HepG2 (cell line): Measurements from ENCODE around the gene FAAP100. TPM values are rescaled to one million over a fixed set of nuclear protein-coding genes. Genes with fewer than 3 reads are reported as not detected.

Experiments used
- ATAC-seq: fragments of 200-7000 bp; cut with Tn5 transposase; 3 replicates; pipeline ENCODE4 v1.9.1; 2020; ENCODE audit warnings: mild to moderate bottlenecking, moderate library complexity
- BruUV-seq: library from RNA; stranded (reverse); fragments of 400-500 nt; replicated peaks from 2 replicates; lab custom pipeline; 2021; lab: Mats Ljungman, UMichigan
- CTCF ChIA-PET: fragments of 300-600 bp; formaldehyde crosslinking; extraction: SDS; loops from one replicate; lab custom pipeline; 2021; ENCODE audit warnings: low total read pairs, inconsistent platforms, low intra/inter-chr PET ratio; lab: Yijun Ruan, JAX
- POLR2A ChIA-PET: fragments of 350-600 bp; sonication (Branson Sonifier 250); formaldehyde crosslinking; loops from one replicate; lab custom pipeline; 2020; ENCODE audit warnings: antibody characterized with exemption, inconsistent platforms; lab: Yijun Ruan, JAX
- DNase-seq: peaks from one replicate; pipeline ENCODE4 v3.0.0-alpha.2; 2015; ENCODE audit warnings: low spot score
- FAIRE-seq: peaks from 3 replicates; lab custom pipeline; 2011; peaks lifted over from hg19 to GRCh38; lab: Jason Lieb, UNC
- H2AFZ ChIP-seq: one replicate; pipeline ENCODE4 v1.6.1; 2011; ENCODE audit warnings: low read length, inconsistent platforms
- H3K27ac ChIP-seq: fragments of 300-600 bp; 3 replicates; pipeline ENCODE4 v1.8.0; 2011; ENCODE audit warnings: mixed run types, mild to moderate bottlenecking, mixed read lengths, low read length, inconsistent platforms; ENCODE audit not compliant: insufficient read depth; ENCODE audit errors: extremely low read length
- H3K27me3 ChIP-seq, 2 experiments: fragments of 200-600 bp in 1 of 2; 2 replicates in 1 of 2; 3 replicates in 1 of 2; pipeline versions ENCODE4 v1.6.0 to v1.8.0; 2011; ENCODE audit warnings: low read length in 2 of 2, mild to moderate bottlenecking in 2 of 2, moderate library complexity in 2 of 2, inconsistent platforms in 1 of 2; ENCODE audit not compliant: insufficient read depth in 2 of 2, control insufficient read depth in 1 of 2
- H3K36me3 ChIP-seq, 2 experiments: fragments of 200-600 bp in 1 of 2; replicated peaks in 1 of 2; 2 replicates in 1 of 2; 3 replicates in 1 of 2; pipeline versions ENCODE4 v1.5.1 to v1.8.0; 2011; ENCODE audit warnings: low read length in 2 of 2, inconsistent platforms in 1 of 2; ENCODE audit not compliant: insufficient read depth in 2 of 2, control insufficient read depth in 1 of 2
- H3K4me1 ChIP-seq: 2 replicates; pipeline ENCODE4 v1.5.1; 2012; ENCODE audit warnings: low read length, inconsistent platforms; ENCODE audit not compliant: insufficient read depth
- H3K4me2 ChIP-seq: 2 replicates; pipeline ENCODE4 v1.6.0; 2011; ENCODE audit warnings: low read depth, low read length, inconsistent platforms
- H3K4me3 ChIP-seq, 3 experiments: fragments of 200-600 bp in 1 of 3; sonication (generic), shearing (Covaris generic) in 1 of 3; replicated peaks in 1 of 3; 2 replicates each; pipeline ENCODE4 v1.5.1; 2011 to 2016; ENCODE audit warnings: low read length in 3 of 3, inconsistent platforms in 2 of 3, low read depth in 2 of 3, mild to moderate bottlenecking in 2 of 3, control low read depth in 1 of 3, mixed read lengths in 1 of 3; ENCODE audit not compliant: insufficient read depth in 1 of 3
- H3K79me2 ChIP-seq: one replicate; pipeline ENCODE4 v1.6.1; 2011; ENCODE audit warnings: low read length, inconsistent platforms; ENCODE audit not compliant: insufficient read depth
- H3K9ac ChIP-seq: 2 replicates; pipeline ENCODE4 v1.6.0; 2011; ENCODE audit warnings: mild to moderate bottlenecking, low read depth, low read length, inconsistent platforms; ENCODE audit not compliant: insufficient read depth
- H3K9me3 ChIP-seq: 2 replicates; pipeline ENCODE4 v1.5.1; 2012; ENCODE audit warnings: mild to moderate bottlenecking, low read length
- H4K20me1 ChIP-seq: 2 replicates; pipeline ENCODE4 v1.6.0; 2011; ENCODE audit warnings: inconsistent platforms, mild to moderate bottlenecking, low read length, moderate library complexity; ENCODE audit not compliant: insufficient read depth
- IRF2 ChIP-seq: IDR thresholded peaks from 2 replicates; pipeline ENCODE4 v1.6.1; 2018; ENCODE audit warnings: missing genetic modification reagents, missing compliant biosample characterization
- NFKB2 ChIP-seq: sonication (generic); formaldehyde crosslinking; IDR thresholded peaks from 2 replicates; pipeline ENCODE4 v1.4.0; 2020; ENCODE audit warnings: missing genetic modification reagents, borderline replicate concordance
- ZNF251 ChIP-seq: sonication (generic); formaldehyde crosslinking; IDR thresholded peaks from 2 replicates; pipeline ENCODE4 v1.9.0; 2021; ENCODE audit warnings: mild to moderate bottlenecking, missing genetic modification reagents
- ZNF556 ChIP-seq: sonication (generic); formaldehyde crosslinking; IDR thresholded peaks from 2 replicates; pipeline ENCODE4 v1.4.0; 2020; ENCODE audit warnings: mild to moderate bottlenecking, missing genetic modification reagents, borderline replicate concordance
- ZNF619 ChIP-seq: sonication (generic); formaldehyde crosslinking; IDR thresholded peaks from 2 replicates; pipeline ENCODE4 v1.4.0; 2020; ENCODE audit warnings: mild to moderate bottlenecking, missing genetic modification reagents
- ZNF7 ChIP-seq: IDR thresholded peaks from 2 replicates; pipeline ENCODE4 v1.6.1; 2016; ENCODE audit warnings: missing biosample characterization, missing genetic modification reagents
- ZNF761 ChIP-seq: sonication (generic); formaldehyde crosslinking; conservative IDR thresholded peaks from 2 replicates; pipeline ENCODE4 v1.4.0; 2020; ENCODE audit warnings: mild to moderate bottlenecking, missing genetic modification reagents
- in situ Hi-C: cut with HindIII; loops from 2 replicates; pipeline ENCODE4 v1.10.0; 2017; ENCODE audit warnings: low pct_unique_long_range_greater_than_20kb; ENCODE audit not compliant: extremely low pct_ligation_motif_present
- intact Hi-C: fragments of 100-400 bp; cut with micrococcal nuclease; formaldehyde crosslinking; loops from one replicate; pipeline ENCODE4 v1.10.0; 2022; ENCODE audit not compliant: unreplicated experiment
- polyA plus RNA-seq, 8 experiments: library from polyadenylated mRNA; depleted of rRNA in 3 of 8; stranded (reverse) in 7 of 8; unstranded in 1 of 8; fragments of >200 nt; fragmentation: Illumina TruSeq in 4 of 8; extraction: Trizol in 4 of 8; gene quantifications; 2 replicates each; pipeline versions ENCODE4 v1.2.1 to v1.2.3, GENCODE V29; 2011 to 2016; ENCODE audit warnings: low read depth in 4 of 8, missing spikeins in 1 of 8, mixed read lengths in 1 of 8; ENCODE audit not compliant: insufficient read depth in 1 of 8
- total RNA-seq, 5 experiments: library from RNA; depleted of rRNA; stranded (reverse); fragments of >200 nt; fragmentation: Illumina TruSeq; extraction: Trizol; gene quantifications; 2 replicates each; pipeline ENCODE4 v1.2.3, GENCODE V29; 2016; ENCODE audit warnings: low read depth in 1 of 5
- TF ChIP-seq, protein P1 (sequence below): sonication (generic); formaldehyde crosslinking; conservative IDR thresholded peaks from 2 replicates; pipeline ENCODE4 v1.4.0; 2020; ENCODE audit warnings: missing genetic modification reagents
- TF ChIP-seq, protein P2 (sequence below): sonication (generic); formaldehyde crosslinking; IDR thresholded peaks from 2 replicates; pipeline ENCODE4 v1.9.0; 2021; ENCODE audit warnings: mild to moderate bottlenecking, missing genetic modification reagents
- TF ChIP-seq, protein P3 (sequence below): sonication (generic); formaldehyde crosslinking; IDR thresholded peaks from 2 replicates; pipeline ENCODE4 v1.4.0; 2020; ENCODE audit warnings: mild to moderate bottlenecking, missing genetic modification reagents, borderline replicate concordance
- TF ChIP-seq, protein P4 (sequence below): conservative IDR thresholded peaks from 2 replicates; pipeline ENCODE4 v1.6.1; 2018; ENCODE audit warnings: missing genetic modification reagents

Gene FAAP100
- total and polyA plus RNA-seq, 2 of the 13 experiments (the other 11 are each of a cell fraction or from before 2014, with no cell fraction given): 7.6 to 20.8 TPM

DNA sequence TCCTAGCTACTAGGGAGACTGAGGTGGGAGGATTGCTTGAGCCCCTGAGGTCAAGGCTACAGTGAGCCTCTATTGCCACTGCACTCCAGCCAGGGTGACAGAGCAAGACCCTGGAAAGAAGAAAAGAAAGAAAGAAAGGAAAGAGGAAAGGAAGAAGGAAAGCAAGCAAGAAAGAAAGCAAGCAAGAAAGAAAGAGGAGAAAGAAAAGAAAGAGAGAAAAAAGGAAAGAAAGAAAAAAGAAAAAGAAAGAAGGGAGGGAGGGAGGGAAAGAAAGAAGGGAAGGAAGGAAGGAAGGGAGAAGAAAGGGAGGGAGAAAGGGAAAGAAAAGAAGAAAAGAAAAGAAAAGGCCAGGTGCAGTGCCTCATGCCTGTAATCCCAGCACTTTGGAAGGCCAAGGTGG, 48.5 kb downstream of the FAAP100 start:
- Histone ChIP-seq H3K79me2 (no peaks in the 10 kb centered on the region), H3K4me3 (no peak overlapping the region), H4K20me1 (peaks cover 4% of the 10 kb centered on the region; the same call in 1 of the 2 replicates), H3K27me3 (peaks cover 4 to 21% of the 10 kb centered on the region in 2 experiments), H3K9ac (no peak overlapping the region), H3K4me1 (peaks cover 20% of the 10 kb centered on the region), H3K36me3 (no peaks in the 10 kb centered on the region), H2AFZ (no peak overlapping the region), H3K4me2 (no peak overlapping the region), H3K9me3 (no peaks in the 10 kb centered on the region), H3K27ac (no peak overlapping the region)
- intact Hi-C loops (no loop called here), in situ Hi-C loops (no loop called here)
- no TSS peak for BruUV-seq
- no peak for FAIRE-seq
- no peak for DNase-seq
- ATAC-seq: no peak
- CTCF ChIA-PET: no interaction called here
- POLR2A ChIA-PET: interaction anchor here (1.6 kb wide), 1 partner anchor 9 kb away, joined by 7 read pairs; the partner anchor contains the start of gene ACTG1
- TF ChIP-seq, protein P1, sequence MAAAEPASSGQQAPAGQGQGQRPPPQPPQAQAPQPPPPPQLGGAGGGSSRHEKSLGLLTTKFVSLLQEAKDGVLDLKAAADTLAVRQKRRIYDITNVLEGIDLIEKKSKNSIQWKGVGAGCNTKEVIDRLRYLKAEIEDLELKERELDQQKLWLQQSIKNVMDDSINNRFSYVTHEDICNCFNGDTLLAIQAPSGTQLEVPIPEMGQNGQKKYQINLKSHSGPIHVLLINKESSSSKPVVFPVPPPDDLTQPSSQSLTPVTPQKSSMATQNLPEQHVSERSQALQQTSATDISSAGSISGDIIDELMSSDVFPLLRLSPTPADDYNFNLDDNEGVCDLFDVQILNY: no peak
- TF ChIP-seq ZNF556 (CRISPR knock-in tag) (no peak), ZNF619 (CRISPR knock-in tag) (no peak), ZNF7 (CRISPR knock-in tag) (no peak), ZNF251 (no peak), ZNF761 (CRISPR knock-in tag) (no peak), NFKB2 (no peak), IRF2 (no peak)
- TF ChIP-seq, protein P2, sequence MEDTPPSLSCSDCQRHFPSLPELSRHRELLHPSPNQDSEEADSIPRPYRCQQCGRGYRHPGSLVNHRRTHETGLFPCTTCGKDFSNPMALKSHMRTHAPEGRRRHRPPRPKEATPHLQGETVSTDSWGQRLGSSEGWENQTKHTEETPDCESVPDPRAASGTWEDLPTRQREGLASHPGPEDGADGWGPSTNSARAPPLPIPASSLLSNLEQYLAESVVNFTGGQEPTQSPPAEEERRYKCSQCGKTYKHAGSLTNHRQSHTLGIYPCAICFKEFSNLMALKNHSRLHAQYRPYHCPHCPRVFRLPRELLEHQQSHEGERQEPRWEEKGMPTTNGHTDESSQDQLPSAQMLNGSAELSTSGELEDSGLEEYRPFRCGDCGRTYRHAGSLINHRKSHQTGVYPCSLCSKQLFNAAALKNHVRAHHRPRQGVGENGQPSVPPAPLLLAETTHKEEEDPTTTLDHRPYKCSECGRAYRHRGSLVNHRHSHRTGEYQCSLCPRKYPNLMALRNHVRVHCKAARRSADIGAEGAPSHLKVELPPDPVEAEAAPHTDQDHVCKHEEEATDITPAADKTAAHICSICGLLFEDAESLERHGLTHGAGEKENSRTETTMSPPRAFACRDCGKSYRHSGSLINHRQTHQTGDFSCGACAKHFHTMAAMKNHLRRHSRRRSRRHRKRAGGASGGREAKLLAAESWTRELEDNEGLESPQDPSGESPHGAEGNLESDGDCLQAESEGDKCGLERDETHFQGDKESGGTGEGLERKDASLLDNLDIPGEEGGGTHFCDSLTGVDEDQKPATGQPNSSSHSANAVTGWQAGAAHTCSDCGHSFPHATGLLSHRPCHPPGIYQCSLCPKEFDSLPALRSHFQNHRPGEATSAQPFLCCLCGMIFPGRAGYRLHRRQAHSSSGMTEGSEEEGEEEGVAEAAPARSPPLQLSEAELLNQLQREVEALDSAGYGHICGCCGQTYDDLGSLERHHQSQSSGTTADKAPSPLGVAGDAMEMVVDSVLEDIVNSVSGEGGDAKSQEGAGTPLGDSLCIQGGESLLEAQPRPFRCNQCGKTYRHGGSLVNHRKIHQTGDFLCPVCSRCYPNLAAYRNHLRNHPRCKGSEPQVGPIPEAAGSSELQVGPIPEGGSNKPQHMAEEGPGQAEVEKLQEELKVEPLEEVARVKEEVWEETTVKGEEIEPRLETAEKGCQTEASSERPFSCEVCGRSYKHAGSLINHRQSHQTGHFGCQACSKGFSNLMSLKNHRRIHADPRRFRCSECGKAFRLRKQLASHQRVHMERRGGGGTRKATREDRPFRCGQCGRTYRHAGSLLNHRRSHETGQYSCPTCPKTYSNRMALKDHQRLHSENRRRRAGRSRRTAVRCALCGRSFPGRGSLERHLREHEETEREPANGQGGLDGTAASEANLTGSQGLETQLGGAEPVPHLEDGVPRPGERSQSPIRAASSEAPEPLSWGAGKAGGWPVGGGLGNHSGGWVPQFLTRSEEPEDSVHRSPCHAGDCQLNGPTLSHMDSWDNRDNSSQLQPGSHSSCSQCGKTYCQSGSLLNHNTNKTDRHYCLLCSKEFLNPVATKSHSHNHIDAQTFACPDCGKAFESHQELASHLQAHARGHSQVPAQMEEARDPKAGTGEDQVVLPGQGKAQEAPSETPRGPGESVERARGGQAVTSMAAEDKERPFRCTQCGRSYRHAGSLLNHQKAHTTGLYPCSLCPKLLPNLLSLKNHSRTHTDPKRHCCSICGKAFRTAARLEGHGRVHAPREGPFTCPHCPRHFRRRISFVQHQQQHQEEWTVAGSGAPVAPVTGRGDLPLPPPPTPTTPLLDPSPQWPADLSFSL (CRISPR knock-in tag): no peak
- TF ChIP-seq, protein P3, sequence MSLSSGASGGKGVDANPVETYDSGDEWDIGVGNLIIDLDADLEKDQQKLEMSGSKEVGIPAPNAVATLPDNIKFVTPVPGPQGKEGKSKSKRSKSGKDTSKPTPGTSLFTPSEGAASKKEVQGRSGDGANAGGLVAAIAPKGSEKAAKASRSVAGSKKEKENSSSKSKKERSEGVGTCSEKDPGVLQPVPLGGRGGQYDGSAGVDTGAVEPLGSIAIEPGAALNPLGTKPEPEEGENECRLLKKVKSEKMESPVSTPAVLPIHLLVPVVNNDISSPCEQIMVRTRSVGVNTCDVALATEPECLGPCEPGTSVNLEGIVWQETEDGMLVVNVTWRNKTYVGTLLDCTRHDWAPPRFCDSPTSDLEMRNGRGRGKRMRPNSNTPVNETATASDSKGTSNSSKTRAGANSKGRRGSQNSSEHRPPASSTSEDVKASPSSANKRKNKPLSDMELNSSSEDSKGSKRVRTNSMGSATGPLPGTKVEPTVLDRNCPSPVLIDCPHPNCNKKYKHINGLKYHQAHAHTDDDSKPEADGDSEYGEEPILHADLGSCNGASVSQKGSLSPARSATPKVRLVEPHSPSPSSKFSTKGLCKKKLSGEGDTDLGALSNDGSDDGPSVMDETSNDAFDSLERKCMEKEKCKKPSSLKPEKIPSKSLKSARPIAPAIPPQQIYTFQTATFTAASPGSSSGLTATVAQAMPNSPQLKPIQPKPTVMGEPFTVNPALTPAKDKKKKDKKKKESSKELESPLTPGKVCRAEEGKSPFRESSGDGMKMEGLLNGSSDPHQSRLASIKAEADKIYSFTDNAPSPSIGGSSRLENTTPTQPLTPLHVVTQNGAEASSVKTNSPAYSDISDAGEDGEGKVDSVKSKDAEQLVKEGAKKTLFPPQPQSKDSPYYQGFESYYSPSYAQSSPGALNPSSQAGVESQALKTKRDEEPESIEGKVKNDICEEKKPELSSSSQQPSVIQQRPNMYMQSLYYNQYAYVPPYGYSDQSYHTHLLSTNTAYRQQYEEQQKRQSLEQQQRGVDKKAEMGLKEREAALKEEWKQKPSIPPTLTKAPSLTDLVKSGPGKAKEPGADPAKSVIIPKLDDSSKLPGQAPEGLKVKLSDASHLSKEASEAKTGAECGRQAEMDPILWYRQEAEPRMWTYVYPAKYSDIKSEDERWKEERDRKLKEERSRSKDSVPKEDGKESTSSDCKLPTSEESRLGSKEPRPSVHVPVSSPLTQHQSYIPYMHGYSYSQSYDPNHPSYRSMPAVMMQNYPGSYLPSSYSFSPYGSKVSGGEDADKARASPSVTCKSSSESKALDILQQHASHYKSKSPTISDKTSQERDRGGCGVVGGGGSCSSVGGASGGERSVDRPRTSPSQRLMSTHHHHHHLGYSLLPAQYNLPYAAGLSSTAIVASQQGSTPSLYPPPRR (CRISPR knock-in tag): no peak
- TF ChIP-seq, protein P4, sequence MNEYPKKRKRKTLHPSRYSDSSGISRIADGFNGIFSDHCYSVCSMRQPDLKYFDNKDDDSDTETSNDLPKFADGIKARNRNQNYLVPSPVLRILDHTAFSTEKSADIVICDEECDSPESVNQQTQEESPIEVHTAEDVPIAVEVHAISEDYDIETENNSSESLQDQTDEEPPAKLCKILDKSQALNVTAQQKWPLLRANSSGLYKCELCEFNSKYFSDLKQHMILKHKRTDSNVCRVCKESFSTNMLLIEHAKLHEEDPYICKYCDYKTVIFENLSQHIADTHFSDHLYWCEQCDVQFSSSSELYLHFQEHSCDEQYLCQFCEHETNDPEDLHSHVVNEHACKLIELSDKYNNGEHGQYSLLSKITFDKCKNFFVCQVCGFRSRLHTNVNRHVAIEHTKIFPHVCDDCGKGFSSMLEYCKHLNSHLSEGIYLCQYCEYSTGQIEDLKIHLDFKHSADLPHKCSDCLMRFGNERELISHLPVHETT (CRISPR knock-in tag): no peak
